PC-3 (cell line): ENCODE results near the gene PSMC3IP.

ENCODE experiments used
- EZH2 ChIP-seq: fragments of 300-600 bp; sonication (generic); IDR thresholded peaks from one replicate; pipeline ENCODE4 v1.6.1; 2017; ENCODE audit warnings: antibody characterized with exemption, mild to moderate bottlenecking, low read length; ENCODE audit not compliant: unreplicated experiment
- EZH2phosphoT487 ChIP-seq: fragments of 300-600 bp; sonication (generic); IDR thresholded peaks from 2 replicates; pipeline ENCODE4 v1.6.1; 2018; ENCODE audit warnings: mild to moderate bottlenecking, antibody characterized with exemption, low read length, borderline replicate concordance
- TF ChIP-seq, protein P1 (sequence below): fragments of 300-600 bp; sonication (generic); conservative IDR thresholded peaks from 2 replicates; pipeline ENCODE4 v1.5.1; 2017; ENCODE audit warnings: antibody characterized with exemption, low read depth, mild to moderate bottlenecking, low read length

DNA sequence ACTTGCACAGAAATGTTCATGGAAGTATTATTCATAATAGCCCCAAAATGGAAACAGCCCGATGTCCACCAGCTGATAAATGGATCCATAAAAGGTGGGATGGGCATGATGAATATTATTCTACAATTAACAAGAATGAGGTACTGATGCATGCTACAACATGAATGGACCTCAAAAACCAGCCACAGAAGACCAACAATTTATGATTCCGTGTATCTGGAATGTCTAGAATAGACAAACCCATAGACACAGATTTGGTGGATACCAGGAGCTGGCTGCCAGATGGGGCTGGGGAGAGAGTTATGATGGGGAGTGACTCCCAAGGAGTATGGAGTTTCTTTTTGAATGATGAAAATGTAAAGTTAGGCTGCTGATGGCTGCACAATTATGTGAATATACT lies 52.3 kb downstream of the PSMC3IP start:
- TF ChIP-seq, protein P1, sequence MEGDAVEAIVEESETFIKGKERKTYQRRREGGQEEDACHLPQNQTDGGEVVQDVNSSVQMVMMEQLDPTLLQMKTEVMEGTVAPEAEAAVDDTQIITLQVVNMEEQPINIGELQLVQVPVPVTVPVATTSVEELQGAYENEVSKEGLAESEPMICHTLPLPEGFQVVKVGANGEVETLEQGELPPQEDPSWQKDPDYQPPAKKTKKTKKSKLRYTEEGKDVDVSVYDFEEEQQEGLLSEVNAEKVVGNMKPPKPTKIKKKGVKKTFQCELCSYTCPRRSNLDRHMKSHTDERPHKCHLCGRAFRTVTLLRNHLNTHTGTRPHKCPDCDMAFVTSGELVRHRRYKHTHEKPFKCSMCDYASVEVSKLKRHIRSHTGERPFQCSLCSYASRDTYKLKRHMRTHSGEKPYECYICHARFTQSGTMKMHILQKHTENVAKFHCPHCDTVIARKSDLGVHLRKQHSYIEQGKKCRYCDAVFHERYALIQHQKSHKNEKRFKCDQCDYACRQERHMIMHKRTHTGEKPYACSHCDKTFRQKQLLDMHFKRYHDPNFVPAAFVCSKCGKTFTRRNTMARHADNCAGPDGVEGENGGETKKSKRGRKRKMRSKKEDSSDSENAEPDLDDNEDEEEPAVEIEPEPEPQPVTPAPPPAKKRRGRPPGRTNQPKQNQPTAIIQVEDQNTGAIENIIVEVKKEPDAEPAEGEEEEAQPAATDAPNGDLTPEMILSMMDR, result no peak
- TF ChIP-seq EZH2phosphoT487, result no peak
- no peak for TF ChIP-seq EZH2
